Effector memory CD4-positive, alpha-beta T cell (primary cell): Measurements from ENCODE around the gene PDXDC1.
A peak's percentile ranks its signal among the peaks of the same experiment; 100 is the strongest.
"Not testable (repeated sequence)": the region's sequence is repeated elsewhere in the genome, so short reads cannot be mapped to it uniquely, and the experiment has no call there.

Experiments
- DNase-seq, 3 donors: peaks; one replicate each; pipeline ENCODE4 v3.0.0-alpha.2; 2020
- H3K27ac ChIP-seq: 2 replicates; pipeline ENCODE4 v1.7.0; 2013; ENCODE audit warnings: mild to moderate bottlenecking, low read length, moderate library complexity; ENCODE audit not compliant: insufficient read depth, poor library complexity, severe bottlenecking
- H3K27me3 ChIP-seq: replicated peaks from 2 replicates; pipeline ENCODE4 v1.7.0; 2013; ENCODE audit warnings: mild to moderate bottlenecking, low read length; ENCODE audit not compliant: insufficient read depth, control insufficient read depth, poor library complexity, severe bottlenecking
- H3K36me3 ChIP-seq: 2 replicates; pipeline ENCODE4 v1.7.0; 2013; ENCODE audit warnings: mild to moderate bottlenecking, low read length, moderate library complexity; ENCODE audit not compliant: control insufficient read depth, insufficient read depth
- H3K4me1 ChIP-seq: 2 replicates; pipeline ENCODE4 v1.7.0; 2013; ENCODE audit warnings: low read length, mild to moderate bottlenecking; ENCODE audit not compliant: control insufficient read depth, insufficient read depth, poor library complexity, severe bottlenecking
- H3K4me3 ChIP-seq: 2 replicates; pipeline ENCODE4 v1.7.0; 2013; ENCODE audit warnings: low read length, low read depth, mild to moderate bottlenecking; ENCODE audit not compliant: insufficient read depth, poor library complexity, severe bottlenecking
- H3K9me3 ChIP-seq: 2 replicates; pipeline ENCODE4 v1.7.0; 2013; ENCODE audit warnings: mild to moderate bottlenecking, low read length, moderate library complexity; ENCODE audit not compliant: control insufficient read depth

Gene PDXDC1

GRCh38 chr16:15015671-15016070, 40.8 kb downstream of the PDXDC1 start:
- H3K9me3 ChIP-seq, H3K4me1 ChIP-seq, H3K27ac ChIP-seq, H3K4me3 ChIP-seq, DNase-seq, H3K27me3 ChIP-seq: not testable (repeated sequence)
- H3K36me3 ChIP-seq = peaks cover 27% of the 10 kb centered on the region

- H3K9me3 ChIP-seq, H3K4me3 ChIP-seq, DNase-seq, H3K27me3 ChIP-seq, H3K27ac ChIP-seq, H3K4me1 ChIP-seq: not testable (repeated sequence)
- H3K36me3 ChIP-seq = peaks cover 21% of the 10 kb centered on the region
Observed at GRCh38 chr16:15016354-15016753, 41.5 kb downstream of the PDXDC1 start.

GRCh38 chr16:15016951-15017580, 42.2 kb downstream of the PDXDC1 start:
- H3K9me3 ChIP-seq, H3K27ac ChIP-seq, DNase-seq, H3K4me1 ChIP-seq, H3K27me3 ChIP-seq, H3K4me3 ChIP-seq: not testable (repeated sequence)
- peaks cover 20% of the 10 kb centered on the region for H3K36me3 ChIP-seq

GRCh38 chr16:15021429-15021828, 46.6 kb downstream of the PDXDC1 start:
- not testable (repeated sequence) for H3K27ac ChIP-seq, H3K9me3 ChIP-seq, H3K27me3 ChIP-seq, H3K4me3 ChIP-seq, DNase-seq, H3K4me1 ChIP-seq
- H3K36me3 ChIP-seq = peaks cover 37% of the 10 kb centered on the region

- H3K9me3 ChIP-seq, H3K4me3 ChIP-seq, H3K27me3 ChIP-seq, H3K4me1 ChIP-seq, H3K27ac ChIP-seq: not testable (repeated sequence)
- H3K36me3 ChIP-seq = peaks cover 35% of the 10 kb centered on the region
- DNase-seq = peak; percentile 32 to 56 (median 39)
Observed at GRCh38 chr16:15022194-15022593, 47.4 kb downstream of the PDXDC1 start.

GRCh38 chr16:15023381-15024077, 48.7 kb downstream of the PDXDC1 start:
- H3K4me3 ChIP-seq, H3K9me3 ChIP-seq, H3K27me3 ChIP-seq, H3K27ac ChIP-seq, H3K4me1 ChIP-seq, DNase-seq: not testable (repeated sequence)
- H3K36me3 ChIP-seq = peaks cover 31% of the 10 kb centered on the region

- peaks cover 22% of the 10 kb centered on the region for H3K36me3 ChIP-seq
- not testable (repeated sequence) for H3K4me1 ChIP-seq, H3K4me3 ChIP-seq, H3K27me3 ChIP-seq, H3K9me3 ChIP-seq, H3K27ac ChIP-seq, DNase-seq
Observed at GRCh38 chr16:15024858-15025199, 50.0 kb downstream of the PDXDC1 start.

- not testable (repeated sequence) for DNase-seq, H3K9me3 ChIP-seq, H3K4me1 ChIP-seq, H3K27me3 ChIP-seq, H3K27ac ChIP-seq, H3K4me3 ChIP-seq
- H3K36me3 ChIP-seq = peaks cover 22% of the 10 kb centered on the region
Observed at GRCh38 chr16:15025234-15025951, 50.6 kb downstream of the PDXDC1 start.

- not testable (repeated sequence) for H3K9me3 ChIP-seq, H3K4me1 ChIP-seq, H3K27me3 ChIP-seq, H3K27ac ChIP-seq, H3K4me3 ChIP-seq, DNase-seq
- peaks cover 35% of the 10 kb centered on the region for H3K36me3 ChIP-seq
Observed at GRCh38 chr16:15027051-15027450, 52.2 kb downstream of the PDXDC1 start.
